B cell (primary cell): ENCODE results near the gene ATAD1.

Experiments used
- EZH2 ChIP-seq: IDR thresholded peaks from 2 replicates; pipeline ENCODE4 v1.6.1; 2012; ENCODE audit warnings: borderline replicate concordance, low read depth, mild to moderate bottlenecking, moderate library complexity, low read length; ENCODE audit not compliant: insufficient read depth, poor library complexity, severe bottlenecking
- TF ChIP-seq, protein P1 (sequence below): fragments of 200-600 bp; IDR thresholded peaks from one replicate; pipeline ENCODE4 v1.8.0; 2022; ENCODE audit warnings: antibody characterized with exemption, mild to moderate bottlenecking

GRCh38 chr10:87836098-87836497 is 18.1 kb upstream of the ATAD1 start:
- TF ChIP-seq, protein P1, sequence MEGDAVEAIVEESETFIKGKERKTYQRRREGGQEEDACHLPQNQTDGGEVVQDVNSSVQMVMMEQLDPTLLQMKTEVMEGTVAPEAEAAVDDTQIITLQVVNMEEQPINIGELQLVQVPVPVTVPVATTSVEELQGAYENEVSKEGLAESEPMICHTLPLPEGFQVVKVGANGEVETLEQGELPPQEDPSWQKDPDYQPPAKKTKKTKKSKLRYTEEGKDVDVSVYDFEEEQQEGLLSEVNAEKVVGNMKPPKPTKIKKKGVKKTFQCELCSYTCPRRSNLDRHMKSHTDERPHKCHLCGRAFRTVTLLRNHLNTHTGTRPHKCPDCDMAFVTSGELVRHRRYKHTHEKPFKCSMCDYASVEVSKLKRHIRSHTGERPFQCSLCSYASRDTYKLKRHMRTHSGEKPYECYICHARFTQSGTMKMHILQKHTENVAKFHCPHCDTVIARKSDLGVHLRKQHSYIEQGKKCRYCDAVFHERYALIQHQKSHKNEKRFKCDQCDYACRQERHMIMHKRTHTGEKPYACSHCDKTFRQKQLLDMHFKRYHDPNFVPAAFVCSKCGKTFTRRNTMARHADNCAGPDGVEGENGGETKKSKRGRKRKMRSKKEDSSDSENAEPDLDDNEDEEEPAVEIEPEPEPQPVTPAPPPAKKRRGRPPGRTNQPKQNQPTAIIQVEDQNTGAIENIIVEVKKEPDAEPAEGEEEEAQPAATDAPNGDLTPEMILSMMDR, result no peak
- TF ChIP-seq EZH2, result no peak
